GM18505 (cell line): ENCODE data around the gene THSD8.

ENCODE experiments used
- ATAC-seq: cut with Tn5 transposase; IDR thresholded peaks from one replicate; pipeline ENCODE4 v1.9.1; 2021; ENCODE audit not compliant: unreplicated experiment
- POLR2A ChIP-seq: IDR thresholded peaks from 4 replicates; pipeline ENCODE4 v1.6.1; 2011; ENCODE audit warnings: borderline replicate concordance; ENCODE audit not compliant: insufficient read depth, insufficient read length; ENCODE audit errors: extremely low read depth

The THSD8 gene

DNA sequence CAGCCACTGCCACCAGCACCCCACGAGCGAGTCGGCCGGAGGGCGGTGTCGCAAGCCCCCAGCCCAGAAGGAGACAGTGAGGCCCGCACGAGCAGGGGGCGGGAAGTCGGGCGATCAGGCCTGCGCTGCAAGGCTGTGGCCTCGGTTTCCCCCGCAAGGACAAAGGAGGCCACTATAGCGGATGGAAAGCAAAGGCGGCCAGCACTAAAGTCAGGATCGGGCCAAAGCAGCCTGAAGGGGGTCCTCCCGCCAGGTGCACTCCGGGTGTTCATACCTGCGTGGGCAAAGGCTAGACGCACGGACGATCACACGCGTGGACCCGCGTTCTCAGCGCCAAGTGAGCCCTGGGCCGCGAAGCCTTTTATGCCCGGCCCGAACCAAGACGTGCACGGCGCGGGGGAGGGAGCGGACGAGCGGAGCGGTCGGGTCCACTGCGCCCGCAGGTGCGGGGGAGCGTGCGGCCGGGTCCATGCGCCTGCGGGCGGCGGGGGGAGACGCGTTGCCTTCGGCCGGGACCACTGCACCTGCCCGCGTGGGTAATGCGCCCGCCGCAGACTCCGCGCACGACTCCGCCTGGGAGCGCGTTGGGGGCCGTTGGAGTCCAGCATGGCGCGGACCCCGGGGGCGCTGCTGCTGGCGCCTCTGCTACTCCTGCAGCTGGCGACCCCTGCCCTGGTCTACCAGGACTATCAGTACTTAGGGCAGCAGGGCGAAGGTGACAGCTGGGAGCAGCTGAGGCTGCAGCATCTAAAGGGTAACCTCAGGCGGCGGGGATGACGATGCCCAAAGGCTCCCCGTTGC lies at the start of gene THSD8, which contains the start of gene PRDX2:
THSD8 (plus strand) TSS at position 604 of the 801 bp plus-strand sequence; CDS start at position 607, 3 bp downstream.
PRDX2 (minus strand) TSS at position 335 of the 801 bp plus-strand sequence. CDS start 539 bp downstream, outside the sequence.
- peak; percentile 97 for TF ChIP-seq POLR2A
- ATAC-seq, result peak; percentile 42

GRCh38 chr19:12754465-12755196 lies 47.2 kb upstream of the THSD8 start:
- no peak for ATAC-seq
- no peak for TF ChIP-seq POLR2A

GRCh38 chr19:12756150-12756883 lies 45.6 kb upstream of the THSD8 start:
- ATAC-seq, result no peak
- TF ChIP-seq POLR2A, result no peak

DNA sequence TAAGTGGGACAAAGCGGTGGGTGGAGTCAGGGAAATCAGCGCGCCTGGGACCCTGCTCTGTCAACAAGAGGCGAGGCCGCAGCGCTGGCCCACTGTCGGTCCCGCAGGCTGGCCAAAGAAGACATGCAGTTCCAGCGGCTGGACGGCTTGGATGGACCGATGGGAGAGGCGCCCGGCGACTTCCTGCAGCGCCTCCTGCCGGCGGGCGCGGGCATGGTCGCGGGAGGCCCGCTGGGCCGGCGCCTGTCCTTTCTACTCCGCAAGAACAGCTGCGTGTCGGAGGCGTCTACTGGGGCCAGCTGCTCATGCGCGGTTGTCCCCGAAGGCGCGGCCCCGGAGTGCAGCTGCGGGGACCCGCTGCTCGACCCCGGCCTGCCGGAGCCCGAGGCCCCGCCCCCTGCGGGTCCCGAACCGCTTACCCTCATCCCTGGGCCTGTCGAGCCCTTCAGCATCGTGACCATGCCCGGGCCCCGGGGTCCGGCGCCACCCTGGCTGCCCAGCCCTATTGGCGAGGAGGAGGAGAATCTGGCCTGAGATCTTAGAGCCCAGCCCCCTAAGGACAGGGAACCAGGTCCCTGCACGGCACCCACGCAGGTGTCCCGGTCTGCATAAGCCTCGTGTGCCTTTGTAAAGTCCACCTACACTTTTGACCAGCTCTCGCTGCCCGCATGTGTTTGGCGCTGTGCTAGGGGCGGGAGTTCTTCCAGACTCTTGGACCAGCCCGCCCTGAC lies 44.2 kb upstream of the THSD8 start:
- no peak for ATAC-seq
- no peak for TF ChIP-seq POLR2A

DNA sequence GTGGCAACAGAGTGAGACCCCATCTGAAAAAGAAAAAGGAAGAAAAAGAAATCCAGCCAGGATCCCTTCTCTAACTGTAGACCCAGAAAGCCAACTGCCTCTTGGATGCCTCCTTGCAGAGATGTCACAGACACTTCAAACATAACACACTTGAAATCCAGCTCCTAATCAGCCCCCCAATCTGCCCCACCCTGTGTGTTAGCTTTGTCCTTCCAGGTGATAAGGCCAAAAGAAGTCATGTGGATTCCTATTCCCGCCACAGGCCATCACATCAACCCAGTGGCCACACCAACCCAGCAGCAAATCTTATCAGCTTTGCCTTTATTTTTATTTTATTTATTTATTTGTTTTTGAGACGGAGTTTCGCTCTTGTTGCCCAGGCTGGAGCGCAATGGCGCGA lies 42.2 kb upstream of the THSD8 start:
- TF ChIP-seq POLR2A, result no peak
- ATAC-seq, result no peak

- ATAC-seq, result no peak
- no peak for TF ChIP-seq POLR2A
Observed at GRCh38 chr19:12763100-12763499, 38.8 kb upstream of the THSD8 start.

DNA sequence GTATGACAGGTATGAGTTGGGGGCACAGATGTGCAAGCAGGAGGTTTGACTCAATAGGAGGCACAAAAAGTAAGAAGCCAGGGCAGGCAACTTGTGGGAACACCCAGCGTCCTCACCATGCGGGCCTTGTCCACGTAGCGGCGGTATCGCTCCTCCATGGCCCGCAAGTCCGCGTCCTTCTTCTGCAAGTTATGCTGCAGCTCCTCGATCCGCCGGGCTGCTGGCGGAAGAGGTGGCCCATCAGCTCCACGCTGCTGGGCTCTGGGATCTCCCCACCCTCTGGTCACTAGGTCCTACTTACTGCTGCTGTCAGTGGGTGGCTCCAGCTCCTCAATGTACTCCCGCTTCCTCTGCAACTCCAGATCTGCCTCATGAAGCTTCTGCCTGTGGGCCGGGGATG lies 37.2 kb upstream of the THSD8 start:
- no peak for ATAC-seq
- no peak for TF ChIP-seq POLR2A

DNA sequence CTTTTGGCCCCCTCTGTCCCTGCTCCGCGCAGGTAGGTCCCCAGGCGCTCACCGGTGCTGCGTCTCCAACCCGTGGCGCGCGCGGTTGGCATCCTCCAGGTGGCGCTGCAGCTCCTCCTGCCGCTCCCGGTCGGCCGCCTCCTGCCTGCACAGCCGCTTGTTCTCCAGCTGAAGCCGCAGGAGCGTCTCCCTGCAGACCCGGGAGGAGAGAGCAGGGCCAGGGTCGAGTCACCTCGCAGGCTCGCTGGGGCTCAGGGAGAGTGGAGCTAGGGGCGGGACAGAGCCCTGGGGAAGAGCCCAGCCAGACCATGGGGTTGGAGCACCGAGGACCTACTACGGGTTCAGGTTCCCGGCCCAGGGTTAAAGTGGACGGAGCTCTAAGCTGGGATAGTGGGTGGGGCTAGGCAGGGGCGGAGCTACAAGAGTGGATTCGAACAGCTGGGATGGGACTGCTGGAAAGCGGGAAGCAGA lies 35.8 kb upstream of the THSD8 start:
- no peak for TF ChIP-seq POLR2A
- ATAC-seq, result no peak

DNA sequence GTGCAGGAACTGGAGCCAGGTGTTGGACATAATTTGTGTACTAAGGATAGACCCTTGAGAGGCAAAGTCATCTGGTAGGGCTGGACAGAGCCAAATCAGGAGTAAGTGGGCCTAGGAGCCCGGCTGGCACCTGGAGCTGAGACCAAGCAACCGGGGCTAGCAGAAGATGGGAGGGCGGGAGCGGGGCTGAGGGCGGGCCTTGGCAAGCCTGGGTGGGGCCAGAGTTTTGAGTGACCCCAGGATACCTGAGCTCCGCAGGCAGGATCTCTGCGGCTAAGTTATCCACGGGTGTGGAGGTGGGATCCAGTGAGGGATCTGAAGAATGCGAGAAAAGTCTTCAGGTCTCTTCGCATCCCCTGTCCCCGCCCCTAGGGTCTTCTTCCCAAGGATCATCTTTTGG lies 34.7 kb upstream of the THSD8 start:
- ATAC-seq, result no peak

GRCh38 chr19:12767666-12768065 lies 34.2 kb upstream of the THSD8 start:
- no peak for TF ChIP-seq POLR2A
- ATAC-seq, result no peak

More for the DNA sequence above, 34.7 kb upstream of the THSD8 start:
- TF ChIP-seq POLR2A, result no peak

DNA sequence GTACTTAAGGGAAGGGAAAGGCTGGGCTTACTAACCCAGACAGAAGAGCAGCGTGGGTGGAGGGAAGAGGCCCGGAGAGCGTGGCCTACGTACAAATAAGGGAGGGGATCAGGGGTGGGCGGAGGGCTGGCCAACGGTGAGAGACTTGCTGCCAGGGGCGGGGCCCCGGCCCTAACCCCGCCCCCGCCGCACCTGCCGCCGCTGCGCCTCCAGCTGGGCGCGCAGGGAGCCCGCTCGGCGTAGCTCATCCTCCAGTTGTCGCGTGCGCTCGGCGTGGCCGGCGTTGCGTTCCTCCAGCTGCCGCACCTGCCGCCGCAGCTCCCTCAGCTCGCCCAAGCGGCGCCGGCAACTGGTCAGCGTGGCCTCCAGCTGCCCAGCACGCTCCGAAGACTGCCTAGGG lies 32.2 kb upstream of the THSD8 start:
- TF ChIP-seq POLR2A, result no peak
- no peak for ATAC-seq

- no peak for TF ChIP-seq POLR2A
- no peak for ATAC-seq
Observed at GRCh38 chr19:12770922-12771321, 30.9 kb upstream of the THSD8 start.
